ENCODE data around the gene FAM47E. TPM values are rescaled to one million over a fixed set of nuclear protein-coding genes. Genes with fewer than 3 reads are reported as not detected.

Gene FAM47E
- polyA plus RNA-seq, 1 donor from 2014 or later = 3.7 TPM

DNA sequence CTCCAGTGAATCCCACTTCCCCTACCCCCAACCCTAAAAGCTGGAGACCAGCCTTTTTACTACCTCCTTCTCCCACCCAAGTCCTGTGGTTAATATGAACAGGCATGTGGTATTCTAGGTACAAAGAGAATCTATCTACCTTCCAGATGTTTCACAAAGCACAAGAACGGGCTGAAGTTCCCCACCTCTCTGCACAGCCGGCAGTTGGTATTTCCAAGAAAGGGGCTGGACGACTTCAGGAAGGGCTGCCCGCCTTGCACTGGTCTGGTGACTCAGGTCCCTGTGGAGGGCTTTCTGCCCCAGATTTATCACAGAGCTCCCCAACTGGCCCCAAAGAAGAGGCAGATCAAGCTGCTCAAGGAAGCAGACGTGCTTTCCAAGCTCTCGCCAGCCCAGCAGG lies 4.5 kb downstream of the FAM47E start:
- Histone ChIP-seq H3K9me2 (ENCODE audit: insufficient read depth, low read length) (no peaks in the 10 kb centered on the region), H3K9me3 (ENCODE audit: low read length) (no peaks in the 10 kb centered on the region), H4K20me1 (ENCODE audit: insufficient read depth) (no peaks in the 10 kb centered on the region), H3K9ac (ENCODE audit: low read length) (no peak overlapping the region), H2AFZ (ENCODE audit: low read depth, low read length) (no peak overlapping the region), H3K79me2 (replicated peaks; ENCODE audit: insufficient read depth, low read length) (no peaks in the 10 kb centered on the region), H3K27me3 (ENCODE audit: insufficient read depth, low read depth, low read length) (no peaks in the 10 kb centered on the region), H3K36me3 (ENCODE audit: insufficient read depth, low read length) (no peaks in the 10 kb centered on the region), H3K27ac (ENCODE audit: low read length) (no peak overlapping the region), H3F3A (ENCODE audit: insufficient read depth, low read length, poor library complexity, severe bottlenecking) (no peaks in the 10 kb centered on the region), H3K4me2 (ENCODE audit: low read length) (no peak overlapping the region), H3K4me3 (ENCODE audit: low read length) (no peak overlapping the region)
- TF ChIP-seq, protein P1, sequence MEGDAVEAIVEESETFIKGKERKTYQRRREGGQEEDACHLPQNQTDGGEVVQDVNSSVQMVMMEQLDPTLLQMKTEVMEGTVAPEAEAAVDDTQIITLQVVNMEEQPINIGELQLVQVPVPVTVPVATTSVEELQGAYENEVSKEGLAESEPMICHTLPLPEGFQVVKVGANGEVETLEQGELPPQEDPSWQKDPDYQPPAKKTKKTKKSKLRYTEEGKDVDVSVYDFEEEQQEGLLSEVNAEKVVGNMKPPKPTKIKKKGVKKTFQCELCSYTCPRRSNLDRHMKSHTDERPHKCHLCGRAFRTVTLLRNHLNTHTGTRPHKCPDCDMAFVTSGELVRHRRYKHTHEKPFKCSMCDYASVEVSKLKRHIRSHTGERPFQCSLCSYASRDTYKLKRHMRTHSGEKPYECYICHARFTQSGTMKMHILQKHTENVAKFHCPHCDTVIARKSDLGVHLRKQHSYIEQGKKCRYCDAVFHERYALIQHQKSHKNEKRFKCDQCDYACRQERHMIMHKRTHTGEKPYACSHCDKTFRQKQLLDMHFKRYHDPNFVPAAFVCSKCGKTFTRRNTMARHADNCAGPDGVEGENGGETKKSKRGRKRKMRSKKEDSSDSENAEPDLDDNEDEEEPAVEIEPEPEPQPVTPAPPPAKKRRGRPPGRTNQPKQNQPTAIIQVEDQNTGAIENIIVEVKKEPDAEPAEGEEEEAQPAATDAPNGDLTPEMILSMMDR (IDR thresholded peaks at IDR 0.05; ENCODE audit: poor library complexity, severe bottlenecking) = no peak
- TF ChIP-seq POLR2AphosphoS5 (IDR thresholded peaks at IDR 0.05) (no peak), RAD21 (conservative IDR thresholded peaks at IDR 0.05) (no peak), EZH2 (IDR thresholded peaks at IDR 0.05; ENCODE audit: borderline replicate concordance, insufficient read depth, low read length, poor library complexity, severe bottlenecking) (no peak), TAF1 (IDR thresholded peaks at IDR 0.05; ENCODE audit: low read depth) (no peak), SMC3 (conservative IDR thresholded peaks at IDR 0.05; ENCODE audit: poor library complexity) (no peak), EP300 (conservative IDR thresholded peaks at IDR 0.05; ENCODE audit: poor library complexity, severe bottlenecking) (no peak), MXI1 (conservative IDR thresholded peaks at IDR 0.05; ENCODE audit: poor library complexity, severe bottlenecking) (no peak)
- TF ChIP-seq, protein P2, sequence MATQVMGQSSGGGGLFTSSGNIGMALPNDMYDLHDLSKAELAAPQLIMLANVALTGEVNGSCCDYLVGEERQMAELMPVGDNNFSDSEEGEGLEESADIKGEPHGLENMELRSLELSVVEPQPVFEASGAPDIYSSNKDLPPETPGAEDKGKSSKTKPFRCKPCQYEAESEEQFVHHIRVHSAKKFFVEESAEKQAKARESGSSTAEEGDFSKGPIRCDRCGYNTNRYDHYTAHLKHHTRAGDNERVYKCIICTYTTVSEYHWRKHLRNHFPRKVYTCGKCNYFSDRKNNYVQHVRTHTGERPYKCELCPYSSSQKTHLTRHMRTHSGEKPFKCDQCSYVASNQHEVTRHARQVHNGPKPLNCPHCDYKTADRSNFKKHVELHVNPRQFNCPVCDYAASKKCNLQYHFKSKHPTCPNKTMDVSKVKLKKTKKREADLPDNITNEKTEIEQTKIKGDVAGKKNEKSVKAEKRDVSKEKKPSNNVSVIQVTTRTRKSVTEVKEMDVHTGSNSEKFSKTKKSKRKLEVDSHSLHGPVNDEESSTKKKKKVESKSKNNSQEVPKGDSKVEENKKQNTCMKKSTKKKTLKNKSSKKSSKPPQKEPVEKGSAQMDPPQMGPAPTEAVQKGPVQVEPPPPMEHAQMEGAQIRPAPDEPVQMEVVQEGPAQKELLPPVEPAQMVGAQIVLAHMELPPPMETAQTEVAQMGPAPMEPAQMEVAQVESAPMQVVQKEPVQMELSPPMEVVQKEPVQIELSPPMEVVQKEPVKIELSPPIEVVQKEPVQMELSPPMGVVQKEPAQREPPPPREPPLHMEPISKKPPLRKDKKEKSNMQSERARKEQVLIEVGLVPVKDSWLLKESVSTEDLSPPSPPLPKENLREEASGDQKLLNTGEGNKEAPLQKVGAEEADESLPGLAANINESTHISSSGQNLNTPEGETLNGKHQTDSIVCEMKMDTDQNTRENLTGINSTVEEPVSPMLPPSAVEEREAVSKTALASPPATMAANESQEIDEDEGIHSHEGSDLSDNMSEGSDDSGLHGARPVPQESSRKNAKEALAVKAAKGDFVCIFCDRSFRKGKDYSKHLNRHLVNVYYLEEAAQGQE (IDR thresholded peaks at IDR 0.05; ENCODE audit: borderline replicate concordance) = no peak

DNA sequence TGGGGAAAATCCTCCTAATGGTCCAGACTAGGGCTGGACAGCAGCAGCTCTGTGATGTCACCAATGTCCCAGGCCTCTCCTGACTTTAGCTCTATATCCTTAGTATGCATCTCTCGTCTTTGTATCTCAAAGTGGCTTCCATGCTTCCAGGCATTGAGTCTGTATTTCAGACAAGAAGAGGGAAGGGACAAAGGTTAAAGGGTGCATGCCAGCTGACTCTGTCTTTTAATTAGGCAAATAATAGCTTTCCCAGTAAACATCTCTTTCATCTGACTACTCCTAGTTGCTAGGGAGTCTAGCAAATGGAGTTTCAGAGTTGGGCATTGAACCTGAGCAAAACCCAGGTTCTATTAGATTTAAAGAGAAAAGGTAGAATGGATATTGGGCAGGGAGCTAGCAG lies 5.4 kb downstream of the FAM47E start:
- no peak overlapping the region for H3K4me3 ChIP-seq (ENCODE audit: low read length)
- H3K79me2 ChIP-seq (replicated peaks; ENCODE audit: insufficient read depth, low read length) = no peaks in the 10 kb centered on the region
- H3K9me3 ChIP-seq (ENCODE audit: low read length) = no peaks in the 10 kb centered on the region
- no peaks in the 10 kb centered on the region for H3K27me3 ChIP-seq (ENCODE audit: insufficient read depth, low read depth, low read length)
- no peaks in the 10 kb centered on the region for H3K36me3 ChIP-seq (ENCODE audit: insufficient read depth, low read length)
- H3K27ac ChIP-seq (ENCODE audit: low read length) = no peak overlapping the region
- H3K4me2 ChIP-seq (ENCODE audit: low read length) = no peak overlapping the region
- H4K20me1 ChIP-seq (ENCODE audit: insufficient read depth) = no peaks in the 10 kb centered on the region
- TF ChIP-seq, protein P1 (IDR thresholded peaks at IDR 0.05; ENCODE audit: poor library complexity, severe bottlenecking) = no peak
- TF ChIP-seq MXI1 (conservative IDR thresholded peaks at IDR 0.05; ENCODE audit: poor library complexity, severe bottlenecking) = no peak
- no peak for TF ChIP-seq RAD21 (conservative IDR thresholded peaks at IDR 0.05)
- TF ChIP-seq SMC3 (conservative IDR thresholded peaks at IDR 0.05; ENCODE audit: poor library complexity) = no peak
- no peak for TF ChIP-seq EP300 (conservative IDR thresholded peaks at IDR 0.05; ENCODE audit: poor library complexity, severe bottlenecking)
- no peak for TF ChIP-seq EZH2 (IDR thresholded peaks at IDR 0.05; ENCODE audit: borderline replicate concordance, insufficient read depth, low read length, poor library complexity, severe bottlenecking)
- TF ChIP-seq POLR2AphosphoS5 (IDR thresholded peaks at IDR 0.05) = no peak
- TF ChIP-seq TAF1 (IDR thresholded peaks at IDR 0.05; ENCODE audit: low read depth) = no peak
- TF ChIP-seq, protein P2 (IDR thresholded peaks at IDR 0.05; ENCODE audit: borderline replicate concordance) = no peak
- H3K9ac ChIP-seq (ENCODE audit: low read length) = no peak overlapping the region
- no peaks in the 10 kb centered on the region for H3F3A ChIP-seq (ENCODE audit: insufficient read depth, low read length, poor library complexity, severe bottlenecking)
- H2AFZ ChIP-seq (ENCODE audit: low read depth, low read length) = no peak overlapping the region
- H3K9me2 ChIP-seq (ENCODE audit: insufficient read depth, low read length) = no peaks in the 10 kb centered on the region

Data from neural cell (in vitro differentiated cells).